ENCODE measurements around the gene RAPGEF6. TPM values are rescaled to one million over a fixed set of nuclear protein-coding genes. Genes with fewer than 3 reads are reported as not detected.
"Not testable (repeated sequence)": the region's sequence is repeated elsewhere in the genome, so short reads cannot be mapped to it uniquely, and the experiment has no call there.

RAPGEF6 gene
- total and polyA plus RNA-seq, 5 experiments from 2014 or later: 30.7 to 131 (median 39.9) TPM

DNA sequence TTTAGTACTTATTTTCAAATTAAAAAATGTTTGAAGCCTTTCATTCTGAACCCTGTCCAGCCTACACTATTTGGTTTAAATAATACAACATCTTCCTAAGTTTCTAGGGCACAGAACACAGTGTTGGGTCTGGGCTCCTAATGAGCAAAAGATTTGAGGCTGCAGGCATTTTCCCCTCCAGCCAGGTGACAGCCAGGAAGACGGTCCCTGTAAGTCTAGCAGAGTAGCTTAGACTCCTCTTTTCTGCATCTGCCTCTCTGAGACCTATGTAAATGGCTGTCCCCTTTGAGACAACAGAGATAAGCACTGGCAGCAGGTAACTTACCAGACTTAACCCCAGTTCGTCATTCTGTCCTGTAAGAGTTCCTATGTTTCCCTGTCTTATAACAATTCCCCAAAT is 229.4 kb downstream of the RAPGEF6 start:
- POLR2A ChIA-PET: no interaction called here
- peaks cover 0 to 21% (median 13%) of the 10 kb centered on the region in 9 donors for H3K9me3 Mint-ChIP-seq
- peak overlapping the region in 1 of 10 donors; percentile 36 for H3K4me3 Mint-ChIP-seq
- no peaks in the 10 kb centered on the region for H3K27me3 Mint-ChIP-seq
- peaks cover 36 to 87% (median 80%) of the 10 kb centered on the region in 3 donors for H3K36me3 Mint-ChIP-seq
- ATAC-seq: peak in 1 of 2 donors; percentile 26
- no peak for DNase-seq
- peaks cover 5 to 28% (median 15%) of the 10 kb centered on the region in 4 donors for H3K4me1 Mint-ChIP-seq
- H3K27ac Mint-ChIP-seq: peak overlapping the region in 8 of 10 donors; percentile 62 to 86 (median 80)

DNA sequence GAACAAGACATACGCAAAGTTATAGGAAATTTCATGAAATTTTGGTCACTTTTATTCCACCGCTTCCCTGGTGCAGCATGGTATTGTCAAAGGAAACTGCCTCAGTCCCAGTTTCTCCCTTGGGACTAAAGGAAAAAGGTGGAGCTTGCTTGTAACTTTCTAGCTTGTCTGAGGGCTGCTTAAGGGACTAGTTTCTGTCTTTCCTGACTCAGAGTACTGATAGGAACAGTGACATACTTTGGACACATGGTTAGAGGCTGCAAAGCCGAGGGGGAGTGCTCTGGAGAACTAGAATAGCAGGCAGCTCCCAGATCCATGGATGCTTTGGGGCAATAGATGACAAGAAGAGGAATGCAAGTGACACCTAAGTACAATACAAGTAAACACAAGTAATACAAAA is 234.4 kb downstream of the RAPGEF6 start:
- Mint-ChIP-seq H3K4me1 (peaks cover 29 to 51% (median 45%) of the 10 kb centered on the region in 4 donors), H3K27me3 (no peaks in the 10 kb centered on the region), H3K9me3 (peaks cover 0 to 23% (median 16%) of the 10 kb centered on the region in 9 donors), H3K27ac (peak overlapping the region in 8 of 10 donors; percentile 35 to 97 (median 76)), H3K4me3 (peak overlapping the region in 4 of 10 donors; percentile 3 to 76 (median 10)), H3K36me3 (peaks cover 27 to 83% (median 65%) of the 10 kb centered on the region in 3 donors)
- no peak for DNase-seq
- no peak for ATAC-seq
- POLR2A ChIA-PET: interaction anchor here (1.2 to 1.7 kb wide), 4 partner anchors 10 to 135 kb away, joined by 4 to 7 read pairs (median 6); no protein-coding TSS in a partner anchor

DNA sequence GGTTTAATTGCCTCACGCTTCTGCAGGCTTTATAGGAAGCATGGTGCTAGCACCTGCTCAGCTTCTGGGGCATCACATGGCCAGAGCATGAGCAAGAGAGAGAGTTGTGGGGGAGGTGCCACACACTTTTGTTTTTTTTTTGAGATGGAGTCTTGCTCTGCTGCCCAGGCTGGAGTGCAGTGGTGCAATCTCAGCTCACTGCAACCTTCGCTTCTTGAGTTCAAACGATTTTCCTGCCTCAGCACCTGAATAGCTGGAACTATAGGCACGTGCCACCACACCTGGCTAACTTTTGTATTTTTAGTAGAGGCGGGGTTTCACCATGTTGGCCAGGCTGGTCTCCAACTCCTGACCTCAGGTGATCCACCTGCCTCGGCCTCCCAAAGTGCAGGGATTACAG is 236.0 kb downstream of the RAPGEF6 start:
- DNase-seq, ATAC-seq, H3K27me3 Mint-ChIP-seq, POLR2A ChIA-PET: not testable (repeated sequence)
- Mint-ChIP-seq H3K4me3 (peak overlapping the region in 2 of 10 donors; percentile 40 to 67), H3K27ac (peak overlapping the region; percentile 68 to 100 (median 82)), H3K36me3 (peaks cover 28 to 78% (median 56%) of the 10 kb centered on the region in 3 donors), H3K9me3 (peaks cover 0 to 23% (median 13%) of the 10 kb centered on the region in 9 donors), H3K4me1 (peaks cover 33 to 58% (median 52%) of the 10 kb centered on the region in 4 donors)

GRCh38 chr5:131396630-131397273 is 238.3 kb downstream of the RAPGEF6 start:
- Mint-ChIP-seq H3K27me3 (no peaks in the 10 kb centered on the region), H3K4me1 (peaks cover 38 to 80% (median 71%) of the 10 kb centered on the region in 4 donors), H3K36me3 (peaks cover 22 to 79% (median 52%) of the 10 kb centered on the region in 3 donors), H3K9me3 (peaks cover 0 to 8% (median 3%) of the 10 kb centered on the region in 9 donors), H3K27ac (peak overlapping the region; percentile 78 to 100 (median 92)), H3K4me3 (peak overlapping the region in 9 of 10 donors; percentile 3 to 74 (median 55))
- ATAC-seq: no peak
- POLR2A ChIA-PET: interaction anchor here (0.6 to 1.3 kb wide), 3 partner anchors 28 to 233 kb away, joined by 3 read pairs; no protein-coding TSS in a partner anchor
- DNase-seq: no peak

GRCh38 chr5:131396015-131396414 is 239.0 kb downstream of the RAPGEF6 start:
- peaks cover 38 to 85% (median 73%) of the 10 kb centered on the region in 4 donors for H3K4me1 Mint-ChIP-seq
- peaks cover 0 to 7% (median 3%) of the 10 kb centered on the region in 9 donors for H3K9me3 Mint-ChIP-seq
- DNase-seq: no peak
- no peaks in the 10 kb centered on the region for H3K27me3 Mint-ChIP-seq
- H3K27ac Mint-ChIP-seq: peak overlapping the region; percentile 78 to 100 (median 92)
- POLR2A ChIA-PET: interaction anchor here (1.3 kb wide), 1 partner anchor 28 kb away, joined by 3 read pairs; no protein-coding TSS in a partner anchor
- H3K4me3 Mint-ChIP-seq: peak overlapping the region; percentile 22 to 74 (median 51)
- ATAC-seq: peak in 1 of 2 donors; percentile 7
- H3K36me3 Mint-ChIP-seq: peaks cover 22 to 86% (median 54%) of the 10 kb centered on the region in 3 donors

DNA sequence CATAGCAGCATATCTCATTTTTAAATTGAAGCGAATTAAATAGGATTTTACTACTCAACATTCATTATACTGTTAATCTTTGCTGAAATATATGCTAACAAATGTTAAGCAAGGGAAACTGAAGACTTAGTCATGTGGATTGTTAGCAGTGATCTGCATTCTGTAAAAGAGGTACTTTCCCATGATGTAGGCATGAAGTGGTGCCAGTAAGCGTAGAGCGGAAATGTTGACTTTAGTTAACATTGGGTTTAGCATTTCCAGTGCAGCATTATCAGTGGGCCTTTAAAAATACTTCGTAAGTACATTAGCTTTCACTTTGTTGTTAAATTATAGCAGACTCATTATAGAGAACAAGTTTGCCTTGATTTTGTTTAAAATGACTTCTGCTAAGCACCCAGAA is 240.9 kb downstream of the RAPGEF6 start:
- peaks cover 0 to 5% (median 0%) of the 10 kb centered on the region in 9 donors for H3K9me3 Mint-ChIP-seq
- peaks cover 17 to 91% (median 50%) of the 10 kb centered on the region in 3 donors for H3K36me3 Mint-ChIP-seq
- ATAC-seq (peak; percentile 90 to 98), DNase-seq (peak in 8 of 10 donors; percentile 34 to 76 (median 55))
- peak overlapping the region; percentile 62 to 100 (median 94) for H3K27ac Mint-ChIP-seq
- H3K4me1 Mint-ChIP-seq: peaks cover 36 to 90% (median 78%) of the 10 kb centered on the region in 4 donors
- POLR2A ChIA-PET: interaction anchor here (0.6 to 1.2 kb wide), 2 partner anchors 14 to 132 kb away, joined by 4 to 5 read pairs; no protein-coding TSS in a partner anchor
- no peaks in the 10 kb centered on the region for H3K27me3 Mint-ChIP-seq
- peak overlapping the region in 9 of 10 donors; percentile 51 to 77 (median 58) for H3K4me3 Mint-ChIP-seq

- POLR2A ChIA-PET: interaction anchor here (0.7 to 1.2 kb wide), 2 partner anchors 15 to 21 kb away, joined by 3 to 4 read pairs; no protein-coding TSS in a partner anchor
- H3K4me1 Mint-ChIP-seq: peaks cover 38 to 92% (median 77%) of the 10 kb centered on the region in 4 donors
- ATAC-seq: peak in 1 of 2 donors; percentile 6
These were observed 241.5 kb downstream of the RAPGEF6 start for GRCh38 chr5:131393498-131393968.

DNA sequence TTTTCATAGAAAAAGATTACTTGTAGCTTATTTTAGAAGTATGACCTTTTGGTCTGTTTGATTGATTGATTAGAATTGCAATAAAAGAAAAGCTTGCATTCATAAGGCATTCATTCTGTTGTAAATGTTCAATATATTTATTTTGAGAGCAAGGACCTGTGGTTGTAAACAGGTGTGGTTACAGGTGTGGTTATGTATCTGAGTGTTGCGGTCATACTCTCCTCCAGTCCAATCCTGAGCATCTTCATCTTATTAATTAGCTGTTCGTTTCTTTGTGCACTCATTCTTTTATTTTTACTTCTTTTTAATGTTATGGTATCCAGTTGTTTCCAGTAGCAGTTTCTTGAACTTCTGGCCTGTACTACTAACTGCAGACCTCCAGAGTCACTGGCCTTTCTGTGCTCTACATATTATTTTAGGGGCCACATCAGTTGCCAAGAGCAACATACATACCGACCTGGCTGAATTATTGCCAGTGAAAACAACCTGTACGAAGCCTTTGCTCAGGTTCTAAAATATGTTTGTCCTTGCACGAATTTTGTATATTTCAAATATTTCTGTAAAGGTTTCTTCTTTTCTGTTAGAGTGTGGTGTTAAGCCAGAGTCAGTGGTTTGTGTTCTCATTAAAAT is 242.4 kb downstream of the RAPGEF6 start:
- no peak for ATAC-seq
- Mint-ChIP-seq H3K27me3 (no peaks in the 10 kb centered on the region), H3K36me3 (peaks cover 10 to 88% (median 37%) of the 10 kb centered on the region in 3 donors), H3K4me3 (peak overlapping the region in 8 of 10 donors; percentile 8 to 77 (median 32)), H3K27ac (peak overlapping the region; percentile 62 to 100 (median 94)), H3K4me1 (peaks cover 34 to 91% (median 76%) of the 10 kb centered on the region in 4 donors), H3K9me3 (no peaks in the 10 kb centered on the region)
- DNase-seq: no peak
- POLR2A ChIA-PET: interaction anchor here (0.5 to 1.0 kb wide), 3 partner anchors 127 to 244 kb away, joined by 3 to 11 read pairs (median 3); no protein-coding TSS in a partner anchor

More at GRCh38 chr5:131393498-131393968, 241.5 kb downstream of the RAPGEF6 start:
- Mint-ChIP-seq H3K4me3 (peak overlapping the region in 8 of 10 donors; percentile 27 to 77 (median 58)), H3K36me3 (peaks cover 15 to 90% (median 44%) of the 10 kb centered on the region in 3 donors), H3K27me3 (no peaks in the 10 kb centered on the region), H3K9me3 (peaks cover 0 to 2% (median 0%) of the 10 kb centered on the region in 9 donors), H3K27ac (peak overlapping the region; percentile 62 to 100 (median 94))
- DNase-seq: no peak

GRCh38 chr5:131389869-131390265 is 245.2 kb downstream of the RAPGEF6 start:
- Mint-ChIP-seq H3K27me3 (no peaks in the 10 kb centered on the region), H3K36me3 (peaks cover 6 to 90% (median 45%) of the 10 kb centered on the region in 3 donors), H3K4me1 (peaks cover 24 to 89% (median 75%) of the 10 kb centered on the region in 4 donors), H3K27ac (peak overlapping the region; percentile 64 to 100 (median 80)), H3K4me3 (peak overlapping the region in 5 of 10 donors; percentile 29 to 60 (median 49)), H3K9me3 (no peaks in the 10 kb centered on the region)
- POLR2A ChIA-PET: no interaction called here
- no peak for DNase-seq
- ATAC-seq: no peak

- ATAC-seq: no peak
- H3K4me3 Mint-ChIP-seq: peak overlapping the region in 2 of 10 donors; percentile 15 to 29
- no peaks in the 10 kb centered on the region for H3K9me3 Mint-ChIP-seq
- POLR2A ChIA-PET: interaction anchor here (0.6 kb wide), 1 partner anchor 224 kb away, joined by 3 read pairs; the partner anchor contains the start of gene HINT1
- DNase-seq: no peak
- peaks cover 6 to 93% (median 45%) of the 10 kb centered on the region in 3 donors for H3K36me3 Mint-ChIP-seq
- H3K27ac Mint-ChIP-seq: peak overlapping the region; percentile 27 to 100 (median 80)
- H3K4me1 Mint-ChIP-seq: peaks cover 26 to 89% (median 77%) of the 10 kb centered on the region in 4 donors
- H3K27me3 Mint-ChIP-seq: no peaks in the 10 kb centered on the region
These were observed 245.7 kb downstream of the RAPGEF6 start for GRCh38 chr5:131389096-131389868.

- Mint-ChIP-seq H3K4me3 (no peak overlapping the region), H3K9me3 (no peaks in the 10 kb centered on the region), H3K27me3 (no peaks in the 10 kb centered on the region), H3K4me1 (peaks cover 29 to 89% (median 77%) of the 10 kb centered on the region in 4 donors), H3K27ac (peak overlapping the region in 8 of 10 donors; percentile 27 to 100 (median 75)), H3K36me3 (peaks cover 0 to 74% (median 31%) of the 10 kb centered on the region in 3 donors)
- DNase-seq (no peak), ATAC-seq (no peak)
- POLR2A ChIA-PET: no interaction called here
These were observed 247.8 kb downstream of the RAPGEF6 start for GRCh38 chr5:131387255-131387654.

Measured in naive thymus-derived CD8-positive, alpha-beta T cell (primary cell).